ENCODE measurements around the gene RTKN2.

The RTKN2 gene

GRCh38 chr10:62189131-62189530 lies 79.5 kb downstream of the RTKN2 start:
- no peaks in the 10 kb centered on the region for H3K36me3 ChIP-seq (ENCODE audit: low read depth)

GRCh38 chr10:62188021-62188616 lies 80.5 kb downstream of the RTKN2 start:
- no peak for ATAC-seq (ENCODE audit: low read depth)
- no peak for TF ChIP-seq CTCF (IDR thresholded peaks at IDR 0.05; ENCODE audit: poor library complexity, severe bottlenecking)
- no peak overlapping the region for H3K4me3 ChIP-seq (ENCODE audit: severe bottlenecking)
- no peaks in the 10 kb centered on the region for H3K27me3 ChIP-seq (ENCODE audit: insufficient read depth, poor library complexity, severe bottlenecking)
- no peak for DNase-seq (ENCODE audit: low spot score)
- no peaks in the 10 kb centered on the region for H3K36me3 ChIP-seq (ENCODE audit: low read depth)
- no peaks in the 10 kb centered on the region for H3K4me1 ChIP-seq (ENCODE audit: insufficient read depth, poor library complexity, severe bottlenecking)
- no peak overlapping the region for H3K27ac ChIP-seq (ENCODE audit: poor library complexity, severe bottlenecking)
- no peaks in the 10 kb centered on the region for H3K9me3 ChIP-seq (ENCODE audit: severe bottlenecking)

More at GRCh38 chr10:62189131-62189530, 79.5 kb downstream of the RTKN2 start:
- TF ChIP-seq CTCF (IDR thresholded peaks at IDR 0.05; ENCODE audit: poor library complexity, severe bottlenecking): no peak
- DNase-seq (ENCODE audit: low spot score): no peak
- no peak overlapping the region for H3K4me3 ChIP-seq (ENCODE audit: severe bottlenecking)
- H3K9me3 ChIP-seq (ENCODE audit: severe bottlenecking): no peaks in the 10 kb centered on the region
- H3K4me1 ChIP-seq (ENCODE audit: insufficient read depth, poor library complexity, severe bottlenecking): no peaks in the 10 kb centered on the region
- H3K27me3 ChIP-seq (ENCODE audit: insufficient read depth, poor library complexity, severe bottlenecking): no peaks in the 10 kb centered on the region
- no peak for ATAC-seq (ENCODE audit: low read depth)
- H3K27ac ChIP-seq (ENCODE audit: poor library complexity, severe bottlenecking): no peak overlapping the region

GRCh38 chr10:62186999-62187675 lies 81.5 kb downstream of the RTKN2 start:
- ATAC-seq (ENCODE audit: low read depth): no peak
- Histone ChIP-seq H3K36me3 (ENCODE audit: low read depth) (no peaks in the 10 kb centered on the region), H3K27me3 (ENCODE audit: insufficient read depth, poor library complexity, severe bottlenecking) (no peaks in the 10 kb centered on the region), H3K4me3 (ENCODE audit: severe bottlenecking) (no peak overlapping the region), H3K9me3 (ENCODE audit: severe bottlenecking) (no peaks in the 10 kb centered on the region), H3K27ac (ENCODE audit: poor library complexity, severe bottlenecking) (no peak overlapping the region), H3K4me1 (ENCODE audit: insufficient read depth, poor library complexity, severe bottlenecking) (no peaks in the 10 kb centered on the region)
- DNase-seq (ENCODE audit: low spot score): no peak
- no peak for TF ChIP-seq CTCF (IDR thresholded peaks at IDR 0.05; ENCODE audit: poor library complexity, severe bottlenecking)

- Histone ChIP-seq H3K9me3 (ENCODE audit: severe bottlenecking) (no peaks in the 10 kb centered on the region), H3K4me1 (ENCODE audit: insufficient read depth, poor library complexity, severe bottlenecking) (no peaks in the 10 kb centered on the region), H3K36me3 (ENCODE audit: low read depth) (no peaks in the 10 kb centered on the region), H3K4me3 (ENCODE audit: severe bottlenecking) (no peak overlapping the region), H3K27me3 (ENCODE audit: insufficient read depth, poor library complexity, severe bottlenecking) (no peaks in the 10 kb centered on the region), H3K27ac (ENCODE audit: poor library complexity, severe bottlenecking) (no peak overlapping the region)
- no peak for TF ChIP-seq CTCF (IDR thresholded peaks at IDR 0.05; ENCODE audit: poor library complexity, severe bottlenecking)
- ATAC-seq (ENCODE audit: low read depth) (no peak), DNase-seq (ENCODE audit: low spot score) (no peak)
Measured at GRCh38 chr10:62185919-62186692, 82.5 kb downstream of the RTKN2 start.

All from RWPE2 (cell line).